BLaER1 treated with 17β-estradiol and CSF1 and Interleukin-3, amounts not matched to agents 10 nM and 100 nM (cell line): ENCODE measurements around the gene CCDC30.
A peak's percentile ranks its signal among the peaks of the same experiment; 100 is the strongest.

ENCODE experiments used
- H3K27ac ChIP-seq, 11 experiments: shearing (Covaris generic); formaldehyde crosslinking; 2 replicates each; pipeline ENCODE4 v1.8.1; 2022
- H3K27me3 ChIP-seq, 11 experiments: shearing (Covaris generic); formaldehyde crosslinking; 2 replicates each; pipeline ENCODE4 v1.8.1; 2022
- H3K36me3 ChIP-seq, 11 experiments: shearing (Covaris generic); formaldehyde crosslinking; 2 replicates each; pipeline ENCODE4 v1.8.1; 2022
- H3K4me1 ChIP-seq, 10 experiments: shearing (Covaris generic); formaldehyde crosslinking; 2 replicates each; pipeline ENCODE4 v1.8.1; 2022
- H3K4me2 ChIP-seq, 11 experiments: shearing (Covaris generic); formaldehyde crosslinking; 2 replicates each; pipeline ENCODE4 v1.8.1; 2022
- H3K4me3 ChIP-seq, 10 experiments: shearing (Covaris generic); formaldehyde crosslinking; 2 replicates each; pipeline ENCODE4 v1.8.1; 2022
- H3K9ac ChIP-seq, 11 experiments: shearing (Covaris generic); formaldehyde crosslinking; 2 replicates each; pipeline ENCODE4 v1.8.1; 2022
- H3K9me3 ChIP-seq, 11 experiments: shearing (Covaris generic); formaldehyde crosslinking; replicated peaks in 1 of 11; 2 replicates each; pipeline ENCODE4 v1.8.1; 2022
- H4K20me1 ChIP-seq, 11 experiments: shearing (Covaris generic); formaldehyde crosslinking; 2 replicates each; pipeline ENCODE4 v1.8.1; 2022
- Cebpa-rat ChIP-seq, 11 experiments: shearing (Covaris generic); IDR thresholded peaks; 2 replicates each; pipeline ENCODE4 v1.8.1; 2022

CCDC30 gene

DNA sequence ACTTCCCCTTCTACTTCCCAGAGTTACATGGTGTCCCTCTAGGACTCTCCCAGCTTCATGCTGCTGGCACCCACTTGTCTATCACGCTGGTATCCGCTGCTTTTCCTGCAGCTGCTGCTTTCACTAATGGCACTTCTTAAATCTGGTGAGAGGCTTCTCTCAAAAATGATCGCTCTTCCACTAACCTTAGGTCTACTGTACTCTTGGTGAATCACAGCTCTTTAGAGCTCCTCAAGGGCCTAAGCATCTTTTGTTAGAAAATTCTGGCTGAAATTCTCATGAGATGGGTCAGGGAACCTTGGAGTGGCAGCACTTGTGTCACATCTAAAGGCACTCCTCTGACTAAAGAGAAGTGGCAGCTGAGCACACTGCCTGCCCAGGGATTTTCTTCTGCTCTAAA, 39.4 kb upstream of the CCDC30 start:
- Histone ChIP-seq H3K4me2 (no peak overlapping the region), H3K4me1 (peaks cover 0 to 8% (median 4%) of the 10 kb centered on the region in 10 experiments; a peak in 6 of 20 replicates), H4K20me1 (no peaks in the 10 kb centered on the region), H3K27ac (no peak overlapping the region), H3K27me3 (no peaks in the 10 kb centered on the region), H3K9me3 (no peaks in the 10 kb centered on the region), H3K9ac (no peak overlapping the region), H3K4me3 (no peak overlapping the region), H3K36me3 (no peaks in the 10 kb centered on the region)
- TF ChIP-seq Cebpa-rat (IDR thresholded peaks at IDR 0.05), result no peak

DNA sequence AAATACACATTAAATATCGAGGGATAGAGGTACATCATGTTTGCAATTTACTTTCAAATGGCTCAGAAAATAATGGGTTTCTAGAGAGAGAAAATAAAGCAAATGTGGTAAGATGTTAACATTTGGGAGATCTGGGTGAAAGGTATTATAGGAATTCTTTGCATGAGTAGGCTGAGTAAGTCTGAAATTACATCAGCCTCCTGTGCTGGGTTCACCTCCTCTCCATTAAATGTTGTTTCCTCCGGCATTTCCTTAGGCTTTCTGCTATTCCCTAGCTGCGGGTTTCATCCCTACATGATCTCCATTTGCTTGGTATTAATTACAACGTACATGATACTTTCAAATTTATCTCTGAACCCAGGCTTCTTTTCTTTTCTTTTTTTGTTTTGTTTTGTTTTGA, 38.9 kb upstream of the CCDC30 start:
- no peak for TF ChIP-seq Cebpa-rat (IDR thresholded peaks at IDR 0.05)
- Histone ChIP-seq H3K27ac (no peak overlapping the region), H3K4me2 (no peak overlapping the region), H3K9ac (no peak overlapping the region), H3K9me3 (no peaks in the 10 kb centered on the region), H3K27me3 (no peaks in the 10 kb centered on the region), H4K20me1 (no peaks in the 10 kb centered on the region), H3K4me3 (no peak overlapping the region), H3K4me1 (peaks cover 0 to 8% (median 4%) of the 10 kb centered on the region in 10 experiments; a peak in 6 of 20 replicates), H3K36me3 (no peaks in the 10 kb centered on the region)

DNA sequence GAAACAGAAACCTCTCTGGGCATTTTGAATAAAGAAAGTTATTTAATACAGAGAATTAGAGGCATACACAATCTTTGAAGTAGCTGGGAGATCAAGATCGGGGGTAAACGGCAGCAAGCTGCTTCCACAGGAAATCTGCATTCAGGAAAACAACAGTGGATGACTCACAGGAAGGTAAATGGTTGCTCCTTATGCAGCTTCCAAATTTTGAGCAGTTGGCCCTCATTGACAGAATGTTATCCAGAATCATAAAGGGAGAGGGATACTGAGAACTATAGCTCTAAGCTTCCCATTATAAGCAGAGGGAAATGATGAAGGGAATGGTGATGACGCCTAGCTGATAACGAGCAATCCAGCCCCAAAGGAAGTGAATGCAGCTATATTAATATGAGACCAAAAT, 35.8 kb upstream of the CCDC30 start:
- H3K4me2 ChIP-seq, result peak overlapping the region in 4 of 11 experiments; percentile 0 to 24 (median 18); a peak in 2 of 22 replicates
- no peaks in the 10 kb centered on the region for H3K9me3 ChIP-seq
- no peak overlapping the region for H3K27ac ChIP-seq
- H3K4me3 ChIP-seq, result no peak overlapping the region
- H3K9ac ChIP-seq, result no peak overlapping the region
- no peak for TF ChIP-seq Cebpa-rat (IDR thresholded peaks at IDR 0.05)
- peaks cover 7 to 24% (median 13%) of the 10 kb centered on the region in 10 experiments for H3K4me1 ChIP-seq
- H3K36me3 ChIP-seq, result no peaks in the 10 kb centered on the region
- no peaks in the 10 kb centered on the region for H3K27me3 ChIP-seq
- no peaks in the 10 kb centered on the region for H4K20me1 ChIP-seq

GRCh38 chr1:42429603-42430002, 33.5 kb upstream of the CCDC30 start:
- Histone ChIP-seq H3K4me3 (no peak overlapping the region), H3K9ac (no peak overlapping the region), H3K4me2 (no peak overlapping the region; a peak in 1 of 22 replicates), H4K20me1 (no peaks in the 10 kb centered on the region), H3K9me3 (no peaks in the 10 kb centered on the region), H3K4me1 (peaks cover 7 to 24% (median 11%) of the 10 kb centered on the region in 10 experiments), H3K27me3 (no peaks in the 10 kb centered on the region), H3K36me3 (no peaks in the 10 kb centered on the region; a peak in 1 of 22 replicates), H3K27ac (no peak overlapping the region)
- TF ChIP-seq Cebpa-rat (IDR thresholded peaks at IDR 0.05), result no peak

- no peak overlapping the region for H3K9ac ChIP-seq
- H3K27me3 ChIP-seq, result no peaks in the 10 kb centered on the region
- H4K20me1 ChIP-seq, result no peaks in the 10 kb centered on the region
- H3K4me3 ChIP-seq, result no peak overlapping the region
- peaks cover 7 to 24% (median 11%) of the 10 kb centered on the region in 10 experiments for H3K4me1 ChIP-seq
- no peak for TF ChIP-seq Cebpa-rat (IDR thresholded peaks at IDR 0.05)
- H3K27ac ChIP-seq, result no peak overlapping the region
- H3K4me2 ChIP-seq, result peak overlapping the region; percentile 20 to 62 (median 40); a peak in 21 of 22 replicates
- no peaks in the 10 kb centered on the region for H3K9me3 ChIP-seq
- no peaks in the 10 kb centered on the region; a peak in 1 of 22 replicates for H3K36me3 ChIP-seq
These were observed 32.6 kb upstream of the CCDC30 start for GRCh38 chr1:42430286-42431135.

DNA sequence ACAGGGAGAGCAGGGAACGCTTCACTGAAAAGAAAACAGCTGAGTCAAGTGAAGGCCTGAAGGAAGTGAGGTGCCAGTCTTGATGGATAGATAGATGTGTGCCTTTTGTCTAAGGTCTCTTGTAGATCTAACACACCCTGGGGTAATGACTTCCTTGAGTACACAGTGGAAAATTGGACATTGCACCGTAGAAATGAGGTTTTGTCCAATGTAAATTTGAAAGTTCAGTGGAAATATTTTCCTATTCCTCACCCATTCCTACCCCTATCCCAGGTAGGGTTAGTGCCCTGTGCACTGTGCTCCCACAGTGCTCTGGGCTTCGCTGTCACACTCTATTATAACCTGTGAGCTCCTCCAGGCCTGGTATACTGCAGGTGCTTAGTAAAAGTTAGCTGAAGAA, 31.6 kb upstream of the CCDC30 start:
- TF ChIP-seq Cebpa-rat (IDR thresholded peaks at IDR 0.05), result no peak
- no peaks in the 10 kb centered on the region for H3K9me3 ChIP-seq
- H3K4me3 ChIP-seq, result no peak overlapping the region
- no peaks in the 10 kb centered on the region; a peak in 1 of 22 replicates for H3K36me3 ChIP-seq
- no peaks in the 10 kb centered on the region for H4K20me1 ChIP-seq
- H3K9ac ChIP-seq, result no peak overlapping the region
- peak overlapping the region in 1 of 11 experiments; percentile 29; a peak in 1 of 22 replicates for H3K4me2 ChIP-seq
- no peaks in the 10 kb centered on the region for H3K27me3 ChIP-seq
- H3K4me1 ChIP-seq, result peaks cover 7 to 25% (median 11%) of the 10 kb centered on the region in 10 experiments
- no peak overlapping the region for H3K27ac ChIP-seq

GRCh38 chr1:42432714-42433113, 30.4 kb upstream of the CCDC30 start:
- Histone ChIP-seq H3K27ac (no peak overlapping the region), H3K27me3 (no peaks in the 10 kb centered on the region), H3K36me3 (no peaks in the 10 kb centered on the region; a peak in 1 of 22 replicates), H3K4me1 (peaks cover 8 to 32% (median 11%) of the 10 kb centered on the region in 10 experiments), H3K4me2 (no peak overlapping the region), H4K20me1 (no peaks in the 10 kb centered on the region), H3K9ac (no peak overlapping the region), H3K9me3 (no peaks in the 10 kb centered on the region), H3K4me3 (no peak overlapping the region)
- no peak for TF ChIP-seq Cebpa-rat (IDR thresholded peaks at IDR 0.05)

DNA sequence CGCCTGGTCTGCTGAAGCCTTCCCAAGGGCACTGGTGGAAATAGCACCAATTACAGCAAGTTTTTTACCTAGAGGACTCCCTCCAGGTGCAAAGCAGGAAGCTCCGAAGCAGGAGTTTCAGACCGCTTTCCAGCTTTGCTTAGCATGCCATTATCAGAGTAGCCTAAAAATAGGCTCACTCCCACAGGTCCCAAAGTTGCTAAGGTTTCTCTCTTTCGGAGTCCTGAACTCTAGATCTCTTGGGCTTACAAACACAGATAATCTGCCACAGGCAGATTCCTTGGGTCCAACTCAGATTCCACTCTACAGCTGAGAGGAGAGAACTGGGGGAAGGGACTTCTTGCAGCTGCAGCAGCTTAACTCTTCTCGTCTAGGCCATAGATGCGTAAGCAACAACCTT, 29.7 kb upstream of the CCDC30 start:
- H4K20me1 ChIP-seq, result no peaks in the 10 kb centered on the region
- no peaks in the 10 kb centered on the region for H3K27me3 ChIP-seq
- peaks cover 8 to 32% (median 11%) of the 10 kb centered on the region in 10 experiments for H3K4me1 ChIP-seq
- H3K27ac ChIP-seq, result no peak overlapping the region
- H3K9me3 ChIP-seq, result no peaks in the 10 kb centered on the region
- H3K9ac ChIP-seq, result no peak overlapping the region
- no peak overlapping the region for H3K4me2 ChIP-seq
- H3K36me3 ChIP-seq, result no peaks in the 10 kb centered on the region; a peak in 1 of 22 replicates
- TF ChIP-seq Cebpa-rat (IDR thresholded peaks at IDR 0.05), result no peak
- no peak overlapping the region for H3K4me3 ChIP-seq

DNA sequence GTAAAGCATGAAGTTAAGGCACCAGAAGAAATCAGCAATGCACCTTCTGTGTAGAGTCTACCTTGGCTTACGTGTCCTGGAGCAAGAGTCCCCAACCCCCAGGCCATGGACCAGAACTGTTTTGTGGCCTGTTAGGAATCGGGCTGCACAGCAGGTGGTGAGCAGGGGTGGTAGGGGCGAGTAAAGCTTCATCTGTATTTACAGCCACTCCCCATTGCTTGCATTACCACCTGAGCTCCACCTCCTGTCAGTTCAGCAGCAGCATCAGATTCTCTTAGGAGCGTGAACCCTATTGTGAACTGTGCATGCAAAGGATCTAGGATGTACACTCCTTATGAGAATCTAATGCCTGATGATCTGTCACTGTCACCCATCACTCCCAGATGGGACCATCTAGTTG, 28.7 kb upstream of the CCDC30 start:
- Histone ChIP-seq H3K9ac (no peak overlapping the region), H3K27me3 (no peaks in the 10 kb centered on the region), H3K27ac (no peak overlapping the region), H3K9me3 (no peaks in the 10 kb centered on the region), H3K4me2 (no peak overlapping the region), H3K36me3 (no peaks in the 10 kb centered on the region; a peak in 1 of 22 replicates), H3K4me1 (peaks cover 8 to 29% (median 11%) of the 10 kb centered on the region in 10 experiments), H3K4me3 (no peak overlapping the region), H4K20me1 (no peaks in the 10 kb centered on the region)
- TF ChIP-seq Cebpa-rat (IDR thresholded peaks at IDR 0.05), result no peak

GRCh38 chr1:42439940-42440339, 23.1 kb upstream of the CCDC30 start:
- no peak for TF ChIP-seq Cebpa-rat (IDR thresholded peaks at IDR 0.05)
- Histone ChIP-seq H3K27me3 (no peaks in the 10 kb centered on the region), H3K9ac (no peak overlapping the region), H3K36me3 (no peaks in the 10 kb centered on the region), H3K4me2 (no peak overlapping the region), H3K27ac (no peak overlapping the region), H3K4me3 (no peak overlapping the region), H3K4me1 (peaks cover 0 to 24% (median 2%) of the 10 kb centered on the region in 10 experiments; a peak in 9 of 20 replicates), H3K9me3 (no peaks in the 10 kb centered on the region), H4K20me1 (no peaks in the 10 kb centered on the region)
